ENCODE data around the gene PRPS1L1. TPM values are rescaled to one million over a fixed set of nuclear protein-coding genes. Genes with fewer than 3 reads are reported as not detected.

Gene PRPS1L1
- polyA plus RNA-seq, 3 donors = not detected

DNA sequence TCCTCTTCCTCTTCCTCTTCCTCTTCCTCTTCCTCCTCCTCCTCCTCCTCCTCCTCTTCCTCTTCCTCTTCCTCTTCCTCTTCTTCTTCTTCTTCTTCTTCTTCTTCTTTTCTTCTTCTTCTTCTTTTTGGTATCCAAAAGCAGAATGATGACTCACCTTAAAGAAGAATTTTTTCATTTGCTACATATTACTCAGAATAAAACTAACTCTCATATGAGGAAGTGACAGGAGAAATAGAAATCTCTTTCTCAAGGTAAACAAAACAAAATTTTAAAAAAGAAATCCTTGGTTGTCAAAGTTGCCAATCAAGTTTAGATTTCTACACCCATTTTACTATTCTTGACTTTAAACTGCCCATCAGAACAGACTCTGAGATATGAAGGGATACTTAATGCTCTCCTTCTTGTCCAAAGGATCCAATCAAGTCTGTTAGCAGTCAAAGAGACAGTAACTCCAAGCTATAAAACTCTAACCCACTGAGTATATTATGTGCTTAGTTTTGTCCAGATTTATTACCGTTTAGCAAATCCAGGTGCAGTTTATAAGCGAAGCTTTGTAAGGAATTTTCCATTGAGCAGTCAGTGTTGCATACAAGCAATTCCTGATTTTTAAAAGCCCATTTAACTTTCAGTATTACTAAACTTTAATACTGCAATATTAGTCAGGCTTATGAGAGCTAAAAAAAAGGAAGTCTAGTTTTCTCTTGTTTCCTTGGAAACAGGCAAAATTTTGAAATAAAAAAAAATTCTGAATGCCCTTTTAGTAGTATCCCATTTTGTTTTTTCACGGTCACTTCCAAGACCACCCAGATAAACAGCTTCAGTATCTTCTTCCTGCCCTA, 44.2 kb downstream of the PRPS1L1 start:
- DNase-seq (ENCODE audit: extremely low read depth in 1 of 11, low read depth in 9 of 11, low spot score in 4 of 11) = no peak

DNA sequence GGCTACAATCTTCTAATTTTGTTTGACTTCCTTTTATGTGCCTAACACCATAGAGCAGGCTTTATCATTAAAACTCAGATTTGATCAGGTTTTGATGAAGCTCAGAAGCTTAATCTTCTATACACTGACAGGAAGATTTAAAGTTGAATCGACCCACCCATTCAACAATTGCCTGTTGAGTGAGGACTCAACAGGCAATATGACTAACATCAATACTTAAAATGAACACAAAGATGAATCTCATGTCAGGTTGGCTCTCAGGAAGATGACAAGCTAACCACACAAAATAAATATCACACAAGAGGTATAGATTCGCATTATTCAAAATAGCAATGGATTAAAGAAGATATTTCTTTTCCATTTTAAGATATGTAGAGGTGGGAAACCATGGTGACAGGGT, 50.7 kb downstream of the PRPS1L1 start:
- DNase-seq (ENCODE audit: extremely low read depth in 1 of 11, low read depth in 9 of 11, low spot score in 4 of 11) = no peak

Other genes with a start within 250 kb of the PRPS1L1 start
- 10 to 100 TPM; 39.9 to 46.4 (median 43.0) TPM for gene SNX13, start 87.4 kb downstream of the PRPS1L1 start, polyA plus RNA-seq (ENCODE audit: insufficient read length in 3 of 3)

All from renal cortex interstitium (tissue), 11 donors.